WTC11 (cell line): ENCODE data around the gene UPF1.

ENCODE experiments used
- ELF4 ChIP-seq: sonication (generic); formaldehyde crosslinking; IDR thresholded peaks from 2 replicates; pipeline ENCODE4 v1.8.1; 2022; ENCODE audit warnings: low read depth, mild to moderate bottlenecking, moderate library complexity, missing genetic modification reagents
- JUN ChIP-seq: sonication (generic); formaldehyde crosslinking; IDR thresholded peaks from 2 replicates; pipeline ENCODE4 v1.8.0; 2023; ENCODE audit warnings: mild to moderate bottlenecking, missing genetic modification reagents
- NFE2L1 ChIP-seq: sonication (generic); formaldehyde crosslinking; IDR thresholded peaks from 2 replicates; pipeline ENCODE4 v1.8.1; 2023; ENCODE audit warnings: missing genetic modification reagents
- ZBTB21 ChIP-seq: sonication (generic); formaldehyde crosslinking; IDR thresholded peaks from 2 replicates; pipeline ENCODE4 v1.8.1; 2023; ENCODE audit warnings: mild to moderate bottlenecking, missing genetic modification reagents, borderline replicate concordance
- TF ChIP-seq, protein P1 (sequence below): fragments of 200-600 bp; IDR thresholded peaks from 2 replicates; pipeline ENCODE4 v1.8.0; 2022; ENCODE audit warnings: antibody characterized with exemption
- TF ChIP-seq, protein P2 (sequence below): sonication (generic); formaldehyde crosslinking; conservative IDR thresholded peaks from 2 replicates; pipeline ENCODE4 v1.8.1; 2022; ENCODE audit warnings: mild to moderate bottlenecking, missing genetic modification reagents

DNA sequence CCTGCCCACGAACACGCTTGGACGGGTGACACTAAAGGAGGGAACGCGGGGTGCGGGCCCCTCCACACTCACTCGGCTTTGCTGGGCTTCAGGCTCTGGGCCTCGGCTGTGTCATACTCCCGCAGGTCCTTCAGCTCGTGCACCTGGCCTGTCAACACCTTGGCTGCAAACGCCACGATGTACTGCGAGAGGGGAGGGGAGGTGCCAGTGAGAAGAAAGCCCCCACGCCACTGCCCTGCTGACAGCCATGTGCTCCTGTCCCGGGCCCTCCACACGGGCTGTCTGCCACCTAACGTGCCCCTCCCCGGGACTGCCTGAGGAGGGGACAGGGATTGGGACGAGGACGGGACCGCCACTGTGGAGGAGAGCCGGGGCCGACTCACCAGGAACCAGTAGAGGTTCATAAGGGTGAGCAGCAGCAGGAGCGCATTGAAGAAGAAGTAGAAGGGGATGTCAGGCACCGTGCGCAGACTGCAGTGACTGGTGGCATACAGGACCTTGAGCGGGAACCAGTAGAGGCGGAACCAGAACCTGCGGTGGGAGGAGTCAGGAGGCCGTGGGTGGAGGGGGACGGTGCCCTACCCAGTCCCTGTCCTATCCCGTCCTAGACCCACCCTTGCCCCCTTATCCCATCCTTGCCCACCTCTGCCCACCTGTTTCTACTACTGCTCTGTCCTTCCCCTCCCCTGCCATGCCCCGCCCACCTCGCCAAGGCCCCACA, 47.3 kb downstream of the UPF1 start:
- TF ChIP-seq, protein P1, sequence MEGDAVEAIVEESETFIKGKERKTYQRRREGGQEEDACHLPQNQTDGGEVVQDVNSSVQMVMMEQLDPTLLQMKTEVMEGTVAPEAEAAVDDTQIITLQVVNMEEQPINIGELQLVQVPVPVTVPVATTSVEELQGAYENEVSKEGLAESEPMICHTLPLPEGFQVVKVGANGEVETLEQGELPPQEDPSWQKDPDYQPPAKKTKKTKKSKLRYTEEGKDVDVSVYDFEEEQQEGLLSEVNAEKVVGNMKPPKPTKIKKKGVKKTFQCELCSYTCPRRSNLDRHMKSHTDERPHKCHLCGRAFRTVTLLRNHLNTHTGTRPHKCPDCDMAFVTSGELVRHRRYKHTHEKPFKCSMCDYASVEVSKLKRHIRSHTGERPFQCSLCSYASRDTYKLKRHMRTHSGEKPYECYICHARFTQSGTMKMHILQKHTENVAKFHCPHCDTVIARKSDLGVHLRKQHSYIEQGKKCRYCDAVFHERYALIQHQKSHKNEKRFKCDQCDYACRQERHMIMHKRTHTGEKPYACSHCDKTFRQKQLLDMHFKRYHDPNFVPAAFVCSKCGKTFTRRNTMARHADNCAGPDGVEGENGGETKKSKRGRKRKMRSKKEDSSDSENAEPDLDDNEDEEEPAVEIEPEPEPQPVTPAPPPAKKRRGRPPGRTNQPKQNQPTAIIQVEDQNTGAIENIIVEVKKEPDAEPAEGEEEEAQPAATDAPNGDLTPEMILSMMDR: no peak
- no peak for TF ChIP-seq ZBTB21 (CRISPR knock-in tag)
- no peak for TF ChIP-seq ELF4 (CRISPR knock-in tag)
- TF ChIP-seq JUN (CRISPR knock-in tag): no peak
- TF ChIP-seq, protein P2, sequence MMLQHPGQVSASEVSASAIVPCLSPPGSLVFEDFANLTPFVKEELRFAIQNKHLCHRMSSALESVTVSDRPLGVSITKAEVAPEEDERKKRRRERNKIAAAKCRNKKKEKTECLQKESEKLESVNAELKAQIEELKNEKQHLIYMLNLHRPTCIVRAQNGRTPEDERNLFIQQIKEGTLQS (CRISPR knock-in tag): no peak
- no peak for TF ChIP-seq NFE2L1
